H1 (cell line): Measurements from ENCODE around the gene YWHAB. TPM values are rescaled to one million over a fixed set of nuclear protein-coding genes. Genes with fewer than 3 reads are reported as not detected.
A peak's percentile ranks its signal among the peaks of the same experiment; 100 is the strongest.

ENCODE experiments used
- CTCF ChIA-PET: fragments of 300-600 bp; sonication (Branson Sonifier 250); formaldehyde crosslinking; loops from one replicate; lab custom pipeline; 2021; ENCODE audit not compliant: partially characterized antibody; lab: Charles Lee
- POLR2A ChIA-PET: fragments of 300-600 bp; sonication (Branson Sonifier 250); formaldehyde crosslinking; loops from one replicate; lab custom pipeline; 2021; ENCODE audit warnings: inconsistent platforms; ENCODE audit not compliant: partially characterized antibody; lab: Charles Lee
- DNase-seq, 2 experiments: peaks; one replicate each; pipeline versions ENCODE4 v3.0.0 to v3.0.0-alpha.2; 2010 to 2022; ENCODE audit warnings: low spot score in 2 of 2, low read depth in 1 of 2, mixed read lengths in 1 of 2
- FAIRE-seq: peaks from 2 replicates; lab custom pipeline; 2011; peaks lifted over from hg19 to GRCh38; lab: Jason Lieb, UNC
- H2AFZ ChIP-seq: 2 replicates; pipeline ENCODE4 v1.8.1; 2012; ENCODE audit warnings: low read length, inconsistent platforms
- H2AK5ac ChIP-seq: 2 replicates; pipeline ENCODE4 v1.6.1; 2013; ENCODE audit warnings: low read depth, low read length
- H2BK120ac ChIP-seq: replicated peaks from 2 replicates; pipeline ENCODE3; 2013; ENCODE audit warnings: low read depth, low read length, inconsistent platforms
- H2BK12ac ChIP-seq: 2 replicates; pipeline ENCODE4 v1.6.1; 2013; ENCODE audit warnings: low read depth, low read length
- H2BK15ac ChIP-seq: 2 replicates; pipeline ENCODE4 v1.6.1; 2013; ENCODE audit warnings: low read length
- H2BK20ac ChIP-seq: 2 replicates; pipeline ENCODE4 v1.6.1; 2013; ENCODE audit warnings: low read length
- H2BK5ac ChIP-seq: 2 replicates; pipeline ENCODE4 v1.6.1; 2013; ENCODE audit warnings: low read depth, low read length
- H3K14ac ChIP-seq: 2 replicates; pipeline ENCODE4 v1.6.1; 2013; ENCODE audit warnings: inconsistent platforms; ENCODE audit not compliant: insufficient read length
- H3K18ac ChIP-seq: 2 replicates; pipeline ENCODE4 v1.6.1; 2013; ENCODE audit warnings: low read length; ENCODE audit errors: extremely low read depth
- H3K23ac ChIP-seq: 2 replicates; pipeline ENCODE4 v1.6.1; 2013; ENCODE audit warnings: inconsistent platforms; ENCODE audit not compliant: insufficient read length
- H3K23me2 ChIP-seq: 2 replicates; pipeline ENCODE4 v1.6.1; 2013; ENCODE audit warnings: low read depth, low read length
- H3K27ac ChIP-seq: 2 replicates; pipeline ENCODE4 v1.6.1; 2011; ENCODE audit warnings: low read depth, low read length, inconsistent platforms
- H3K27me3 ChIP-seq, 4 experiments: replicated peaks in 1 of 4; 1 replicate in 1 of 4; 2 replicates in 3 of 4; pipeline versions ENCODE4 v1.6.1 to v1.8.1; 2011 to 2013; ENCODE audit warnings: low read length in 3 of 4, mild to moderate bottlenecking in 3 of 4, inconsistent platforms in 2 of 4, mixed read lengths in 2 of 4, moderate library complexity in 1 of 4; ENCODE audit not compliant: control insufficient read depth in 3 of 4, insufficient read depth in 3 of 4; ENCODE audit errors: extremely low read depth in 1 of 4
- H3K36me3 ChIP-seq, 4 experiments: 2 replicates each; pipeline versions ENCODE4 v1.6.1 to v1.8.1; 2011 to 2013; ENCODE audit warnings: mild to moderate bottlenecking in 4 of 4, low read length in 3 of 4, moderate library complexity in 2 of 4, control low read depth in 1 of 4, inconsistent platforms in 1 of 4; ENCODE audit not compliant: insufficient read depth in 4 of 4, control insufficient read depth in 2 of 4
- H3K4ac ChIP-seq: replicated peaks from 2 replicates; pipeline ENCODE3; 2013; ENCODE audit warnings: low read length, low read depth, mixed read lengths, inconsistent platforms; ENCODE audit not compliant: insufficient read length
- H3K4me1 ChIP-seq, 4 experiments: replicated peaks in 1 of 4; 1 replicate in 1 of 4; 2 replicates in 3 of 4; pipeline versions ENCODE4 v1.6.1 to v1.8.1; 2011 to 2013; ENCODE audit warnings: low read length in 3 of 4, inconsistent platforms in 2 of 4, mixed read lengths in 1 of 4; ENCODE audit not compliant: insufficient read depth in 4 of 4, control insufficient read depth in 3 of 4
- H3K4me2 ChIP-seq, 2 experiments: 2 replicates each; pipeline versions ENCODE4 v1.6.1 to v1.8.1; 2011 to 2013; ENCODE audit warnings: low read depth in 2 of 2, low read length in 2 of 2, control low read depth in 1 of 2, inconsistent platforms in 1 of 2, mild to moderate bottlenecking in 1 of 2; ENCODE audit not compliant: insufficient read depth in 1 of 2
- H3K4me3 ChIP-seq, 4 experiments: fragments of 200-600, 300-600 bp in 1 of 4; sonication (generic), shearing (Covaris generic), sonication (Bioruptor Twin) in 1 of 4; 2 replicates each; pipeline versions ENCODE4 v1.5.1 to v1.8.1; 2011 to 2016; ENCODE audit warnings: low read length in 4 of 4, low read depth in 3 of 4, control low read depth in 2 of 4, inconsistent platforms in 2 of 4, mild to moderate bottlenecking in 2 of 4, mixed read lengths in 1 of 4, moderate library complexity in 1 of 4; ENCODE audit not compliant: insufficient read depth in 2 of 4; ENCODE audit errors: extremely low read depth in 1 of 4
- H3K56ac ChIP-seq: replicated peaks from 2 replicates; pipeline ENCODE3; 2013; ENCODE audit warnings: low read depth, mild to moderate bottlenecking, mixed read lengths, low read length, inconsistent platforms; ENCODE audit not compliant: insufficient read length
- H3K79me1 ChIP-seq: 2 replicates; pipeline ENCODE4 v1.6.1; 2013; ENCODE audit warnings: low read depth, low read length, control low read depth
- H3K79me2 ChIP-seq, 2 experiments: 2 replicates each; pipeline versions ENCODE4 v1.6.1 to v1.8.1; 2012 to 2013; ENCODE audit warnings: low read length in 2 of 2, mild to moderate bottlenecking in 2 of 2, inconsistent platforms in 1 of 2; ENCODE audit not compliant: insufficient read depth in 2 of 2, control insufficient read depth in 1 of 2
- H3K9ac ChIP-seq, 4 experiments: replicated peaks in 1 of 4; 1 replicate in 1 of 4; 2 replicates in 3 of 4; pipeline versions ENCODE4 v1.6.1 to v1.8.1; 2011 to 2013; ENCODE audit warnings: low read depth in 3 of 4, low read length in 3 of 4, control low read depth in 2 of 4, mild to moderate bottlenecking in 2 of 4, moderate library complexity in 2 of 4, inconsistent platforms in 1 of 4; ENCODE audit errors: extremely low read depth in 1 of 4
- H3K9me3 ChIP-seq, 2 experiments: 2 replicates each; pipeline versions ENCODE4 v1.6.1 to v1.8.1; 2012 to 2013; ENCODE audit warnings: mild to moderate bottlenecking in 2 of 2, moderate library complexity in 2 of 2, control low read depth in 1 of 2, inconsistent platforms in 1 of 2, low read depth in 1 of 2, low read length in 1 of 2, mixed read lengths in 1 of 2; ENCODE audit not compliant: insufficient read depth in 2 of 2
- H4K20me1 ChIP-seq, 2 experiments: replicated peaks in 1 of 2; 2 replicates each; pipeline versions ENCODE3 to v1.8.1; 2011 to 2013; ENCODE audit warnings: inconsistent platforms in 2 of 2, low read length in 2 of 2, mild to moderate bottlenecking in 1 of 2; ENCODE audit not compliant: insufficient read depth in 2 of 2, control insufficient read depth in 1 of 2
- H4K5ac ChIP-seq: 2 replicates; pipeline ENCODE4 v1.6.1; 2013; ENCODE audit warnings: low read length, low read depth, mixed read lengths, inconsistent platforms; ENCODE audit not compliant: insufficient read length
- H4K8ac ChIP-seq: 2 replicates; pipeline ENCODE4 v1.8.0; 2013; ENCODE audit warnings: mild to moderate bottlenecking, moderate library complexity, low read length, inconsistent platforms; ENCODE audit not compliant: insufficient read depth; ENCODE audit errors: extremely low read depth
- H4K91ac ChIP-seq: replicated peaks from 2 replicates; pipeline ENCODE3; 2013; ENCODE audit warnings: low read length, mixed read lengths, inconsistent platforms; ENCODE audit not compliant: insufficient read length
- ASH2L ChIP-seq: fragments of 200-600, 300-600 bp; sonication (generic); IDR thresholded peaks from one replicate; pipeline ENCODE4 v1.7.1; 2017; ENCODE audit warnings: low read length
- E2F6 ChIP-seq: IDR thresholded peaks from 2 replicates; pipeline ENCODE4 v1.6.1; 2012; ENCODE audit warnings: inconsistent platforms
- EP300 ChIP-seq, 2 experiments: IDR thresholded peaks; 1 replicate in 1 of 2; 2 replicates in 1 of 2; pipeline ENCODE4 v1.6.1; 2011 to 2012; ENCODE audit warnings: low read depth in 2 of 2, low read length in 2 of 2, mild to moderate bottlenecking in 2 of 2, borderline replicate concordance in 1 of 2, inconsistent platforms in 1 of 2, moderate library complexity in 1 of 2
- GTF2F1 ChIP-seq: IDR thresholded peaks from 2 replicates; pipeline ENCODE4 v1.6.1; 2012; ENCODE audit warnings: low read depth, low read length, improper control_type of control experiment, borderline replicate concordance
- JUND ChIP-seq: IDR thresholded peaks from 2 replicates; pipeline ENCODE4 v1.6.1; 2011; ENCODE audit warnings: mild to moderate bottlenecking, improper control_type of control experiment, low read length
- MAFK ChIP-seq: IDR thresholded peaks from 2 replicates; pipeline ENCODE4 v1.6.1; 2012; ENCODE audit warnings: low read depth, mild to moderate bottlenecking, improper control_type of control experiment, low read length
- MAX ChIP-seq: IDR thresholded peaks from 2 replicates; pipeline ENCODE4 v1.6.1; 2012; ENCODE audit warnings: inconsistent platforms
- SAP30 ChIP-seq: fragments of 300-600 bp; sonication (generic); IDR thresholded peaks from 2 replicates; pipeline ENCODE4 v1.7.1; 2012; ENCODE audit warnings: low read length, moderate library complexity, mild to moderate bottlenecking, inconsistent platforms; ENCODE audit not compliant: insufficient read depth, insufficient replicate concordance
- SP4 ChIP-seq: IDR thresholded peaks from 2 replicates; pipeline ENCODE4 v1.6.1; 2012; ENCODE audit warnings: low read length, inconsistent platforms
- WGBS, 2 experiments: shearing (Covaris generic) in 1 of 2; methylation state at CpG; one replicate each; pipeline versions ENCODE4 v1.1.6 to v1.1.7; 2013 to 2015; ENCODE audit warnings: low lambda C conversion rate in 2 of 2, mixed read lengths in 2 of 2, inconsistent platforms in 1 of 2, low coverage in 1 of 2, missing lambda C conversion rate in 1 of 2; ENCODE audit not compliant: insufficient replicate concordance in 2 of 2, insufficient coverage in 1 of 2, insufficient read length in 1 of 2; ENCODE audit errors: extremely low coverage in 1 of 2, missing lambda C conversion rate in 1 of 2; 5-methylcytosine and 5-hydroxymethylcytosine counted together
- polyA plus RNA-seq, 7 experiments: library from polyadenylated mRNA; depleted of rRNA in 3 of 7; stranded (reverse) in 5 of 7; unstranded in 2 of 7; fragments of >200 nt in 5 of 7; fragments of 200-250 nt in 2 of 7; gene quantifications; 1 replicate in 5 of 7; 2 replicates in 1 of 7; 4 replicates in 1 of 7; pipeline versions ENCODE4 v1.2.1 to v1.2.3, GENCODE V29; 2011 to 2013; ENCODE audit warnings: missing spikeins in 2 of 7, mixed read lengths in 2 of 7
- total RNA-seq: library from RNA; stranded (reverse); fragmentation: NEBNext Ultra II Directional; extraction: Animal tissue kit (Norgen Biotek cat#: 25700); gene quantifications from 2 replicates; pipeline ENCODE4 v1.2.1, GENCODE V29; 2021

Gene YWHAB
- total and polyA plus RNA-seq, 2 of the 8 experiments (the other 6 are each of a cell fraction or from before 2014, with no cell fraction given), result 72.9 to 256 TPM

- H3K4me1 ChIP-seq, result peaks cover 0 to 9% (median 7%) of the 10 kb centered on the region in 4 experiments; a peak in 5 of 7 replicates
- no peak overlapping the region for H2BK5ac ChIP-seq
- H3K23me2 ChIP-seq, result peaks cover 8% of the 10 kb centered on the region
- no peaks in the 10 kb centered on the region for H3K9me3 ChIP-seq
- no peak overlapping the region for H4K91ac ChIP-seq
- peaks cover 0 to 13% (median 0%) of the 10 kb centered on the region in 4 experiments; a peak in 1 of 8 replicates for H3K36me3 ChIP-seq
- POLR2A ChIA-PET, result interaction anchor here (1.3 to 2.8 kb wide), 7 partner anchors 10 to 20 kb away, joined by 3 to 30 read pairs (median 4); partner anchors contain the start of gene PABPC1L
- H3K4me2 ChIP-seq, result peak overlapping the region in 1 of 2 experiments; percentile 16; a peak in 1 of 4 replicates
- no peak overlapping the region for H3K27ac ChIP-seq
- 84% methylated on average over 6 of the region's 6 CpGs; no CpG with 5 or more reads in 1 of the 2 experiments for WGBS, 2 experiments
- H2AK5ac ChIP-seq, result no peak overlapping the region
- no peak overlapping the region for H4K5ac ChIP-seq
- H3K18ac ChIP-seq, result no peak overlapping the region
- H3K56ac ChIP-seq, result no peak overlapping the region
- DNase-seq, result no peak
- H2BK120ac ChIP-seq, result no peak overlapping the region
- H3K4me3 ChIP-seq, result no peak overlapping the region
- no peak overlapping the region for H2AFZ ChIP-seq
- H3K23ac ChIP-seq, result no peak overlapping the region
- CTCF ChIA-PET, result interaction anchor here (0.6 to 1.5 kb wide), 10 partner anchors 14 to 232 kb away, joined by 3 to 4 read pairs (median 3); no protein-coding TSS in a partner anchor
- H4K20me1 ChIP-seq, result peaks cover 18 to 25% of the 10 kb centered on the region in 2 experiments
- no peak overlapping the region for H2BK15ac ChIP-seq
- no peak overlapping the region for H3K4ac ChIP-seq
- peaks cover 41 to 77% of the 10 kb centered on the region in 2 experiments for H3K79me2 ChIP-seq
- H3K14ac ChIP-seq, result no peak overlapping the region
- H2BK20ac ChIP-seq, result no peak overlapping the region
- peaks cover 2% of the 10 kb centered on the region; the same call in 1 of the 2 replicates for H3K79me1 ChIP-seq
- no peaks in the 10 kb centered on the region for H3K27me3 ChIP-seq
- no peak for FAIRE-seq
- no peak overlapping the region for H3K9ac ChIP-seq
- H2BK12ac ChIP-seq, result no peak overlapping the region
- no peak overlapping the region for H4K8ac ChIP-seq
- TF ChIP-seq MAFK, result no peak
- no peak for TF ChIP-seq MAX
- TF ChIP-seq E2F6, result no peak
- TF ChIP-seq SP4, result no peak
- TF ChIP-seq SAP30, result no peak
- no peak for TF ChIP-seq GTF2F1
- no peak for TF ChIP-seq ASH2L
- TF ChIP-seq EP300 (IDR thresholded peaks at IDR 0.05; ENCODE audit: borderline replicate concordance in 1 of 2, low read depth in 2 of 2, low read length in 2 of 2), result no peak
- TF ChIP-seq JUND, result no peak
These were observed 3.0 kb downstream of the YWHAB start for GRCh38 chr20:44888226-44889103.
